ENCODE data around the gene KPNA5.
"Not testable (repeated sequence)": the region's sequence is repeated elsewhere in the genome, so short reads cannot be mapped to it uniquely, and the experiment has no call there.

KPNA5 gene

GRCh38 chr6:116680880-116681672 is at the start of gene KPNA5:
Gene KPNA5 (plus strand): TSS chr6:116681211. CDS start chr6:116681335, 124 bp downstream.
- peak; percentile 87 for DNase-seq

- no peak for DNase-seq
These were observed 49.5 kb upstream of the KPNA5 start for GRCh38 chr6:116631379-116631990.

- no peak for DNase-seq
These were observed 47.3 kb upstream of the KPNA5 start for GRCh38 chr6:116633685-116634084.

- no peak for DNase-seq
These were observed 32.9 kb upstream of the KPNA5 start for GRCh38 chr6:116648156-116648555.

GRCh38 chr6:116649129-116649528 is 31.9 kb upstream of the KPNA5 start:
- no peak for DNase-seq

GRCh38 chr6:116651916-116652315 is 29.1 kb upstream of the KPNA5 start:
- DNase-seq: no peak

GRCh38 chr6:116661594-116661993 is 19.4 kb upstream of the KPNA5 start:
- DNase-seq: no peak

GRCh38 chr6:116662202-116662601 is 18.8 kb upstream of the KPNA5 start:
- DNase-seq: no peak

- no peak for DNase-seq
These were observed 17.7 kb upstream of the KPNA5 start for GRCh38 chr6:116663308-116663707.

GRCh38 chr6:116664169-116664568 is 16.8 kb upstream of the KPNA5 start:
- not testable (repeated sequence) for DNase-seq

- DNase-seq: no peak
These were observed 15.5 kb upstream of the KPNA5 start for GRCh38 chr6:116665464-116665863.

- DNase-seq: no peak
These were observed 14.1 kb upstream of the KPNA5 start for GRCh38 chr6:116666869-116667268.

- DNase-seq: no peak
These were observed 13.4 kb upstream of the KPNA5 start for GRCh38 chr6:116667623-116668022.

- no peak for DNase-seq
These were observed 8.7 kb upstream of the KPNA5 start for GRCh38 chr6:116672306-116672705.

GRCh38 chr6:116676021-116676420 is 5.0 kb upstream of the KPNA5 start:
- DNase-seq: no peak

GRCh38 chr6:116682334-116682712 is 1.3 kb downstream of the KPNA5 start:
- no peak for DNase-seq

GRCh38 chr6:116685437-116685993 is 4.5 kb downstream of the KPNA5 start:
- DNase-seq: no peak

- not testable (repeated sequence) for DNase-seq
These were observed 5.6 kb downstream of the KPNA5 start for GRCh38 chr6:116686475-116687101.

GRCh38 chr6:116691154-116691553 is 10.1 kb downstream of the KPNA5 start:
- DNase-seq: no peak

- DNase-seq: not testable (repeated sequence)
These were observed 11.9 kb downstream of the KPNA5 start for GRCh38 chr6:116692873-116693272.

- not testable (repeated sequence) for DNase-seq
These were observed 12.3 kb downstream of the KPNA5 start for GRCh38 chr6:116693275-116693674.

GRCh38 chr6:116695401-116695800 is 14.4 kb downstream of the KPNA5 start:
- no peak for DNase-seq

- no peak for DNase-seq
These were observed 16.5 kb downstream of the KPNA5 start for GRCh38 chr6:116697480-116697879.

- DNase-seq: not testable (repeated sequence)
These were observed 22.9 kb downstream of the KPNA5 start for GRCh38 chr6:116703888-116704287.
